ENCODE data around the gene RPS5. TPM values are rescaled to one million over a fixed set of nuclear protein-coding genes. Genes with fewer than 3 reads are reported as not detected.

RPS5 gene
- total RNA-seq, 2 experiments from 2014 or later = 1,806 to 1,853 TPM

- Mint-ChIP-seq H3K27ac (peak overlapping the region; percentile 93), H3K27me3 (ENCODE audit: low read depth) (no peaks in the 10 kb centered on the region), H3K36me3 (ENCODE audit: low read depth) (peaks cover 6% of the 10 kb centered on the region), H3K4me1 (ENCODE audit: low read depth) (peaks cover 28% of the 10 kb centered on the region), H3K4me3 (peak overlapping the region; percentile 89), H3K9me3 (no peaks in the 10 kb centered on the region)
- intact Hi-C loops (cut with micrococcal nuclease) = loop anchor here (5.0 kb wide), 1 partner anchor 90 kb away; no protein-coding TSS in a partner anchor
- DNase-seq = no peak
- CTCF ChIA-PET = no interaction called here
Observed at GRCh38 chr19:58406818-58407657, 20.0 kb downstream of the RPS5 start.

DNA sequence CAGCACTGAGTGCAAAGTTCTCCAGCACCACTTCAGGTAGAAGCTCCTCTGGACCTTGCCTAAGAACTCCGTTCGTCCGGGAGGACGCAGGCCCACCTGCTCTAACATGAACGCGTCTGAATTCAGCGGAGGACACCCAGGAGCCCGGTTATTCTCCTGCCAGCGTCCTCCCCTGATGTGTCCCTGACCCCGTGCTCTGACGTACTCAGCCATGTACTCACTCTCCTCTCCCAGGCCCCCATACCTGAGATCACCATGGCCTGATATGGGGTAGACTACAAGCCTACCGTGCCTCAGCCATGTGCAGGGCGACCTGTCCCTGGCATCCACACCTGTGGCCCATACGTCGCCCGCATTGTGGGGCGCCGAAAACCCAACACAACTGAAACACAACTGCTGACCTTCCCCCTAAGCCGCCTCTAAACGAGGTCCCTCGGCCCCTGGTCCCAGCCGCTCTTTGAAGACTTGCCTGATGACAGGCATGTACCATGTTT, 20.6 kb downstream of the RPS5 start:
- H3K27ac Mint-ChIP-seq = peak overlapping the region; percentile 93
- CTCF ChIA-PET = no interaction called here
- H3K27me3 Mint-ChIP-seq (ENCODE audit: low read depth) = no peaks in the 10 kb centered on the region
- peaks cover 10% of the 10 kb centered on the region for H3K36me3 Mint-ChIP-seq (ENCODE audit: low read depth)
- no peaks in the 10 kb centered on the region for H3K9me3 Mint-ChIP-seq
- no peak for DNase-seq
- intact Hi-C loops (cut with micrococcal nuclease) = loop anchor here (1.0 to 5.0 kb wide), 11 partner anchors 20 to 224 kb away; partner anchors contain the start of genes ERVK3-1, RPS5, ZNF132 and ZNF274
- H3K4me1 Mint-ChIP-seq (ENCODE audit: low read depth) = peaks cover 30% of the 10 kb centered on the region
- H3K4me3 Mint-ChIP-seq = peak overlapping the region; percentile 89

- peak within 1 kb of the TSS; percentile 93 for H3K27ac Mint-ChIP-seq
- peak within 1 kb of the TSS; percentile 89 for H3K4me3 Mint-ChIP-seq
- intact Hi-C loops (cut with micrococcal nuclease) = loop anchor here (1.0 to 5.0 kb wide), 11 partner anchors 21 to 225 kb away; partner anchors contain the start of genes ERVK3-1, RPS5, ZNF132 and ZNF274
- H3K27me3 Mint-ChIP-seq (ENCODE audit: low read depth) = no peaks in the 10 kb centered on the region
- peaks cover 30% of the 10 kb centered on the region for H3K4me1 Mint-ChIP-seq (ENCODE audit: low read depth)
- H3K36me3 Mint-ChIP-seq (ENCODE audit: low read depth) = peaks cover 13% of the 10 kb centered on the region
- H3K9me3 Mint-ChIP-seq = no peaks in the 10 kb centered on the region
- CTCF ChIA-PET = no interaction called here
- peak; percentile 97 for DNase-seq
Observed at GRCh38 chr19:58408152-58409009, 21.3 kb downstream of the RPS5 start, which contains the start of gene ZNF584. Gene ZNF584 (plus strand): TSS chr19:58408649. CDS start chr19:58409148, 499 bp downstream.

DNA sequence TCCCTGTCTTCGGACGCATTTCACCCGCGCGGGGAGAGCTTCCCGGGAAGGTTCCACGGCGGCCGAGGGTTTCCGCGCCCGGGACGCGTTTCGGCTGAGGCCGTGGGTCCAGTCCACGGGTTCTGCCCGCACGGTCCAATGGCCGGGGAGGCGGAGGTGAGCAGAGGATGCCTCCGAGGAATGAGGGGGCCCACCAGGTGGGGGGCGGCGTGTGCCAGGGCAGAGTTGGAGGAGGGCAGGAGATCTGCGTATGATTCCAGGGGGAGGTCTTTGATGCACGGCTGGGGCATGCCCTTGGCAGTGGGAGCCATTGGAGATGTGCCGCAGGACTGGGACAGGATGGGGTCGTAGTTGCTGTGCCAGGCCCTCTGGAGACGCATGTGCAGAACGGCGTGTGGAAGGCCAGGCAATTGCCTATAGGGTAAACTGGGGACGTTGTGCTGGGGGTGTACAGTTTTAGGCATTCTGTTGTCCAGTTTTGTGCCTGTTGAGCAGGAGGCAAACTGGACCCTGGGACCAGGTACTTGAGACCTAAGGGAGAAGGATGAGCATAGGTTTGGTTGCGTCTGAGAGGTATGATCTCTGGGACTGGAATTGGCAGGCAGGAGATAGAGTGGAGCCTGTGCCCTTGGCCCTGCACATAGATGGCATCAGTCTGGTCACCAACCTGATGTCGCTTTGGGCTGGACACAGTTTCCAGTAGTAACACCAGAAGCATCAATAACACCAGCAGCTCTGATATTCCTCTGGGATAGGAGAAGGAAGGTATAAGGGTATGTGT, 22.1 kb downstream of the RPS5 start:
- Mint-ChIP-seq H3K4me3 (peak overlapping the region; percentile 89), H3K36me3 (ENCODE audit: low read depth) (peaks cover 15% of the 10 kb centered on the region), H3K9me3 (no peaks in the 10 kb centered on the region), H3K4me1 (ENCODE audit: low read depth) (peaks cover 30% of the 10 kb centered on the region), H3K27me3 (ENCODE audit: low read depth) (no peaks in the 10 kb centered on the region), H3K27ac (peak overlapping the region; percentile 57)
- peak; percentile 36 for DNase-seq
- intact Hi-C loops (cut with micrococcal nuclease) = loop anchor here (2.0 to 5.0 kb wide), 4 partner anchors 46 to 88 kb away; partner anchors contain the start of genes ZNF324, ZNF497 and ZSCAN22
- CTCF ChIA-PET = no interaction called here

DNA sequence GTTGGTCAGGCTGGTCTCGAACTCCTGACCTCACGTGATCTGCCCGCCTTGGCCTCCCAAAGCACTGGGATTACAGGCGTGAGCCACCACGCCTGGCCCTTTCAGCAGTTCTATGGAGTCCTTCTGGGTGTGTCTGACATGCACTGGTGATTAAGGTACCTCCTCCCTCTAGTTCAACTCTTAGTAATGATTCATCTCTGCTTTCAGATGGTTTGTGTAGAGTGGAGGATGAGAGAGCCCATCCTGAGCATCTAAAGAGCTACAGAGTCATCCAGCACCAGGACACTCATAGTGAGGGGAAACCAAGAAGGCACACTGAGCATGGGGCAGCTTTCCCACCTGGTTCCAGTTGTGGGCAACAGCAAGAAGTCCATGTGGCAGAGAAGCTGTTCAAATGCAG, 29.5 kb downstream of the RPS5 start:
- no peak overlapping the region for H3K27ac Mint-ChIP-seq

DNA sequence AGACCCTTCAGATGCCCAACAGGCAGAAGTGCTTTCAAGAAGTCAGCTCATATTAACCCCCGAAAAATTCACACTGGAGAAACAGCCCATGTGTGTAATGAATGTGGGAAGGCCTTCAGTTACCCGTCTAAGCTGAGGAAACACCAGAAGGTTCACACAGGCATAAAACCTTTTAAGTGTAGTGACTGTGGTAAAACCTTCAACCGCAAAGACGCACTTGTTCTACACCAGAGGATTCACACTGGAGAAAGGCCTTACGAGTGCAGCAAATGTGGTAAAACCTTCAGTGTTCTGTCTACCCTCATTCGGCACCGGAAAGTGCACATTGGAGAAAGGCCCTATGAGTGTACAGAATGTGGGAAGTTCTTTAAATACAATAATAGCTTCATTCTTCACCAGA, 30.0 kb downstream of the RPS5 start:
- intact Hi-C loops (cut with micrococcal nuclease) = no loop called here
- DNase-seq = no peak
- Mint-ChIP-seq H3K27ac (no peak overlapping the region), H3K27me3 (ENCODE audit: low read depth) (no peaks in the 10 kb centered on the region), H3K9me3 (peaks cover 2% of the 10 kb centered on the region), H3K4me1 (ENCODE audit: low read depth) (peaks cover 3% of the 10 kb centered on the region), H3K36me3 (ENCODE audit: low read depth) (peaks cover 60% of the 10 kb centered on the region), H3K4me3 (no peak overlapping the region)
- CTCF ChIA-PET = interaction anchor here (0.9 kb wide), 1 partner anchor 9 kb away, joined by 3 read pairs; no protein-coding TSS in a partner anchor

More for the DNA sequence above, 29.5 kb downstream of the RPS5 start:
- peaks cover 2% of the 10 kb centered on the region for H3K9me3 Mint-ChIP-seq
- H3K27me3 Mint-ChIP-seq (ENCODE audit: low read depth) = no peaks in the 10 kb centered on the region
- DNase-seq = no peak
- CTCF ChIA-PET = no interaction called here
- H3K36me3 Mint-ChIP-seq (ENCODE audit: low read depth) = peaks cover 57% of the 10 kb centered on the region
- no peak overlapping the region for H3K4me3 Mint-ChIP-seq
- H3K4me1 Mint-ChIP-seq (ENCODE audit: low read depth) = peaks cover 3% of the 10 kb centered on the region
- intact Hi-C loops (cut with micrococcal nuclease) = no loop called here

GRCh38 chr19:58428617-58429016, 41.5 kb downstream of the RPS5 start:
- H3K27ac Mint-ChIP-seq = no peak overlapping the region
- CTCF ChIA-PET = no interaction called here
- peaks cover 46% of the 10 kb centered on the region for H3K36me3 Mint-ChIP-seq (ENCODE audit: low read depth)
- intact Hi-C loops (cut with micrococcal nuclease) = no loop called here
- no peaks in the 10 kb centered on the region for H3K4me1 Mint-ChIP-seq (ENCODE audit: low read depth)
- peaks cover 51% of the 10 kb centered on the region for H3K9me3 Mint-ChIP-seq
- no peak overlapping the region for H3K4me3 Mint-ChIP-seq
- no peaks in the 10 kb centered on the region for H3K27me3 Mint-ChIP-seq (ENCODE audit: low read depth)
- no peak for DNase-seq

DNA sequence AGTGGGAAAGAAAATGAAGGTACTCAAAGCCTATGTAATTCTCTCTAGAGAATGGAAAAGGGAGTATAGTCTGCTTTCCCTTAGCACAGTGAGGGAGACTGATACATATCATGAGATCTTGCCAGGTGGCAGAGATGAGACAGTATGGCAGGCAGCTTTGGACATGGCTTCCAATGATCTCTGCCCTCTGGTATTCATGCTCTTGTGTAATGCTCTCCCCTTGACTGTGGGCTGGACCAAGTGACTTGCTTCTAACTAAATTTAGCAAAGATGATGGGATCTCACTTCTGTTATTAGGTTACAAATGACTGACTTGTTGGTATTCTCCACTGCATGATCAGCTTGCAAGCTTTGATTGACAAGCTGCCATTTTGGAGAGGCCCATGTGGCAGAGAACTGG, 42.7 kb downstream of the RPS5 start:
- CTCF ChIA-PET = interaction anchor here (0.7 kb wide), 1 partner anchor 14 kb away, joined by 3 read pairs; no protein-coding TSS in a partner anchor
- no peak overlapping the region for H3K4me3 Mint-ChIP-seq
- no peaks in the 10 kb centered on the region for H3K27me3 Mint-ChIP-seq (ENCODE audit: low read depth)
- intact Hi-C loops (cut with micrococcal nuclease) = no loop called here
- no peaks in the 10 kb centered on the region for H3K4me1 Mint-ChIP-seq (ENCODE audit: low read depth)
- peaks cover 56% of the 10 kb centered on the region for H3K36me3 Mint-ChIP-seq (ENCODE audit: low read depth)
- H3K27ac Mint-ChIP-seq = no peak overlapping the region
- no peak for DNase-seq
- H3K9me3 Mint-ChIP-seq = peaks cover 63% of the 10 kb centered on the region

- peaks cover 85% of the 10 kb centered on the region for H3K36me3 Mint-ChIP-seq (ENCODE audit: low read depth)
- no peaks in the 10 kb centered on the region for H3K27me3 Mint-ChIP-seq (ENCODE audit: low read depth)
- H3K4me3 Mint-ChIP-seq = no peak overlapping the region
- DNase-seq = no peak
- intact Hi-C loops (cut with micrococcal nuclease) = no loop called here
- peaks cover 86% of the 10 kb centered on the region for H3K9me3 Mint-ChIP-seq
- peaks cover 11% of the 10 kb centered on the region for H3K4me1 Mint-ChIP-seq (ENCODE audit: low read depth)
- CTCF ChIA-PET = no interaction called here
- H3K27ac Mint-ChIP-seq = no peak overlapping the region
Observed at GRCh38 chr19:58434217-58434616, 47.1 kb downstream of the RPS5 start.

DNA sequence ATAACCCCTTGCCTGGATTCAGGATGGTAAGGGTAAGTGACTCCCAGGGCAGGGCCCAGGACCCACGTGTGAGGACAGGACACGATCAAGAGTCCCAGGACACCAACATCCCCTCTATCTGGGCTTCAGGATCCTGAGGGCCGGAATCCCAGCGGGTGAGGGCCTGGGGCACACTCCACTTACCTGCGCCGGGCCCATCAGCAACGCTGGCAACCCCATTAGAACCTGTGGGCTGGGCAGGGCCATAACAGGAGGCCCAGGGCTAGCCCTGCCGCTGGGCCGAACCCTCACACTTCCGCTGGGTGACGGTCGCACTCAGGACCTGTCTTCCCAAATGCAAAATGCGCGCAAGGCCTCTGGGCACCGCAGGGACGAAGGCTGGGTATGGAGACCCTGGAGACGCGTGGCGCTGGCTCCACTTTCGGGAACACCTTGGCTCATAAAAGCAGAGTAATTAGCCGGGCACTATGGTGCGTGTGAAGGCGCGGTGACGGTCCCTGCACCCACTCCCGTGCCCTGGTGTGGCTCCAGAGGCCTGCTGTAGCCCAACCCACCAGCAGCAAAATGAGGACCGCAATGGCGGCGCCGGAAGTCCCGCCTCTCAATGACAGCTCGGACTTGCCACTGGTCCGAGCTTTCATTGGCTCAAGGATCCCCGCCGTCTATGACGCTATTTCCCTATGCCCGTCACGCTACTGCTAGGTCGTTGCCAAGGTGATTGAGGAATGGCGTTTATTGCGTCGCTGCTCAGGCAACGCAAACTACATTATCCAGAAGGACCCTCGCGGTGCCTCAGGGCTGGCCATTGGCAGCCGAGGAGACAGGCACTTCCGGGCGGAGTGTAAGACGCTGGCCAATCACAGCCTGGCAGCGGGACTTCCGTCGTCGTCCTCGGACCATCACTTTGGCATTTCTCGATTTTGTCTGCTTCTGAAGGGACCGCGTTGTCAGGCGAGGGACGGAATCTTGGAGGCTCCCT, 52.8 kb downstream of the RPS5 start, which contains the start of gene ZNF132:
Gene ZNF132, minus strand, starts transcription at position 578 of the 979 bp plus-strand sequence. Its CDS starts 332 bp downstream, at position 246.
- Mint-ChIP-seq H3K27me3 (ENCODE audit: low read depth) (no peaks in the 10 kb centered on the region), H3K27ac (peak within 1 kb of the TSS; percentile 88), H3K4me3 (peak within 1 kb of the TSS; percentile 95), H3K9me3 (peaks cover 42% of the 10 kb centered on the region), H3K36me3 (ENCODE audit: low read depth) (peaks cover 51% of the 10 kb centered on the region), H3K4me1 (ENCODE audit: low read depth) (peaks cover 18% of the 10 kb centered on the region)
- DNase-seq = peak; percentile 98
- intact Hi-C loops (cut with micrococcal nuclease) = loop anchor here (1.0 to 5.0 kb wide), 12 partner anchors 11 to 257 kb away; partner anchors contain the start of genes MZF1, ZNF274, ZNF324B and ZNF446
- CTCF ChIA-PET = no interaction called here

Data from activated naive CD4-positive, alpha-beta T cell treated with anti-CD3 and anti-CD28 coated beads for 36 hours (primary cell).